ENCODE results near the gene QKI. TPM values are rescaled to one million over a fixed set of nuclear protein-coding genes. Genes with fewer than 3 reads are reported as not detected.

The QKI gene
- total RNA-seq, 1 experiment from 2014 or later, result 64.3 TPM

- peaks cover 6% of the 10 kb centered on the region; the same call in 1 of the 2 replicates for H3K36me3 ChIP-seq (ENCODE audit: low read depth, low read length)
- no peaks in the 10 kb centered on the region for H3K27me3 ChIP-seq (ENCODE audit: low read length)
- H3K4me2 ChIP-seq (ENCODE audit: low read length), result no peak overlapping the region
- TF ChIP-seq EZH2 (IDR thresholded peaks at IDR 0.05; ENCODE audit: low read length, unreplicated experiment) (no peak), CTCF (conservative IDR thresholded peaks at IDR 0.05; ENCODE audit: low read depth, low read length) (no peak), EZH2phosphoT487 (IDR thresholded peaks at IDR 0.05; ENCODE audit: borderline replicate concordance, low read length) (no peak)
- no peak overlapping the region for H2AFZ ChIP-seq (ENCODE audit: low read length)
- ChIA-PET POLR2A (ENCODE audit: unreplicated experiment) (no interaction called here), CTCF (no interaction called here)
- H3K79me2 ChIP-seq (ENCODE audit: low read length), result peaks cover 63% of the 10 kb centered on the region
- intact Hi-C loops (cut with micrococcal nuclease), result no loop called here
- no peak for ATAC-seq
- no peak overlapping the region for H3K27ac ChIP-seq (ENCODE audit: low read length)
- H3K4me3 ChIP-seq (ENCODE audit: low read length), result no peak overlapping the region
- H3K9me2 ChIP-seq (replicated peaks; ENCODE audit: low read length), result no peaks in the 10 kb centered on the region
- no peaks in the 10 kb centered on the region for H3K4me1 ChIP-seq (ENCODE audit: insufficient read depth, low read length)
- 0 out of 2 replicates have a peak, but pooled peaks cover 5% of the 10 kb centered on the region for H4K20me1 ChIP-seq (ENCODE audit: low read length)
- H3F3A ChIP-seq (ENCODE audit: low read length, unreplicated experiment), result no peaks in the 10 kb centered on the region
- no TSS peak for BruUV-seq (replicated peaks)
- DNase-seq, result no peak
- no peaks in the 10 kb centered on the region for H3K9me3 ChIP-seq (ENCODE audit: low read length)
- no peak overlapping the region for H3K9ac ChIP-seq (ENCODE audit: low read length)
Observed at GRCh38 chr6:163547287-163547686, 132.8 kb downstream of the QKI start.

GRCh38 chr6:163548624-163549023 lies 134.1 kb downstream of the QKI start:
- BruUV-seq (replicated peaks), result no TSS peak
- ChIA-PET CTCF (no interaction called here), POLR2A (ENCODE audit: unreplicated experiment) (no interaction called here)
- no peaks in the 10 kb centered on the region for H3K27me3 ChIP-seq (ENCODE audit: low read length)
- H3K4me2 ChIP-seq (ENCODE audit: low read length), result no peak overlapping the region
- H3K4me1 ChIP-seq (ENCODE audit: insufficient read depth, low read length), result no peaks in the 10 kb centered on the region
- ATAC-seq (no peak), DNase-seq (no peak)
- no peaks in the 10 kb centered on the region for H3K9me3 ChIP-seq (ENCODE audit: low read length)
- no peaks in the 10 kb centered on the region for H3F3A ChIP-seq (ENCODE audit: low read length, unreplicated experiment)
- H3K79me2 ChIP-seq (ENCODE audit: low read length), result peaks cover 54% of the 10 kb centered on the region
- no peak for TF ChIP-seq EZH2phosphoT487 (IDR thresholded peaks at IDR 0.05; ENCODE audit: borderline replicate concordance, low read length)
- TF ChIP-seq EZH2 (IDR thresholded peaks at IDR 0.05; ENCODE audit: low read length, unreplicated experiment), result no peak
- no peak for TF ChIP-seq CTCF (conservative IDR thresholded peaks at IDR 0.05; ENCODE audit: low read depth, low read length)
- H3K9ac ChIP-seq (ENCODE audit: low read length), result no peak overlapping the region
- no peaks in the 10 kb centered on the region for H3K9me2 ChIP-seq (replicated peaks; ENCODE audit: low read length)
- H4K20me1 ChIP-seq (ENCODE audit: low read length), result 0 out of 2 replicates have a peak, but pooled peaks cover 5% of the 10 kb centered on the region
- peaks cover 6% of the 10 kb centered on the region; the same call in 1 of the 2 replicates for H3K36me3 ChIP-seq (ENCODE audit: low read depth, low read length)
- no peak overlapping the region for H3K4me3 ChIP-seq (ENCODE audit: low read length)
- intact Hi-C loops (cut with micrococcal nuclease), result no loop called here
- no peak overlapping the region for H3K27ac ChIP-seq (ENCODE audit: low read length)
- H2AFZ ChIP-seq (ENCODE audit: low read length), result no peak overlapping the region

- Histone ChIP-seq H3K4me1 (ENCODE audit: insufficient read depth, low read length) (no peaks in the 10 kb centered on the region), H3K79me2 (ENCODE audit: low read length) (peaks cover 31% of the 10 kb centered on the region), H3K9ac (ENCODE audit: low read length) (no peak overlapping the region), H3F3A (ENCODE audit: low read length, unreplicated experiment) (no peaks in the 10 kb centered on the region), H3K36me3 (ENCODE audit: low read depth, low read length) (no peaks in the 10 kb centered on the region), H4K20me1 (ENCODE audit: low read length) (no peaks in the 10 kb centered on the region), H3K9me2 (replicated peaks; ENCODE audit: low read length) (no peaks in the 10 kb centered on the region), H3K27ac (ENCODE audit: low read length) (no peak overlapping the region), H3K4me2 (ENCODE audit: low read length) (no peak overlapping the region), H3K4me3 (ENCODE audit: low read length) (no peak overlapping the region), H3K9me3 (ENCODE audit: low read length) (no peaks in the 10 kb centered on the region), H2AFZ (ENCODE audit: low read length) (no peak overlapping the region), H3K27me3 (ENCODE audit: low read length) (no peaks in the 10 kb centered on the region)
- intact Hi-C loops (cut with micrococcal nuclease), result loop anchor here (5.0 kb wide), 1 partner anchor 127 kb away; no protein-coding TSS in a partner anchor
- ChIA-PET CTCF (no interaction called here), POLR2A (ENCODE audit: unreplicated experiment) (no interaction called here)
- DNase-seq, result no peak
- TF ChIP-seq EZH2 (IDR thresholded peaks at IDR 0.05; ENCODE audit: low read length, unreplicated experiment), result no peak
- no peak for TF ChIP-seq EZH2phosphoT487 (IDR thresholded peaks at IDR 0.05; ENCODE audit: borderline replicate concordance, low read length)
- no peak for TF ChIP-seq CTCF (conservative IDR thresholded peaks at IDR 0.05; ENCODE audit: low read depth, low read length)
- no TSS peak for BruUV-seq (replicated peaks)
- ATAC-seq, result no peak
Observed at GRCh38 chr6:163554032-163554431, 139.5 kb downstream of the QKI start.

Data from PC-3 (cell line).